HG02759 (cell line): ENCODE measurements around the gene STIM1.
"Not testable (repeated sequence)": the region's sequence is repeated elsewhere in the genome, so short reads cannot be mapped to it uniquely, and the experiment has no call there.

Experiments
- ATAC-seq: cut with Tn5 transposase; IDR thresholded peaks from one replicate; pipeline ENCODE4 v1.9.1; 2021; ENCODE audit warnings: mild to moderate bottlenecking, moderate library complexity; ENCODE audit not compliant: unreplicated experiment

The STIM1 gene

DNA sequence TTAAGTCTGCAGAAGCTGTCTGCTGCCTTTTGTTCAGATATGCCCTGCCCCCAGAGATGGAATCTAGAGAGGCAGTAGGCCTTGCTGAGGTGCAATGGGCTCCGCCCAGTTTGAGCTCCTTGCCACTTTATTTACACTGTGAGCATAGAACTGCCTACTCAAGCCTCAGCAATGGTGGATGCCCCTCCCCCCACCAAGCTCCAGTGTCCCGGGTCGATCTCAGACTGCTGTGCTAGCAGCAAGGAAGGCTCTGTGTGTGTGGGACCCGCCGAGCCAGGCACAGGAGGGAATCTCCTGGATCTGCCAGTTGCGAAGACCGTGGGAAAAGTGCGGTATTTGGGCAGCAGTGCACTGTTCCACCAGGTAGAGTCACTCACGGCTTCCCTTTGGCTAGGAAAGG lies 161.1 kb downstream of the STIM1 start:
- not testable (repeated sequence) for ATAC-seq

DNA sequence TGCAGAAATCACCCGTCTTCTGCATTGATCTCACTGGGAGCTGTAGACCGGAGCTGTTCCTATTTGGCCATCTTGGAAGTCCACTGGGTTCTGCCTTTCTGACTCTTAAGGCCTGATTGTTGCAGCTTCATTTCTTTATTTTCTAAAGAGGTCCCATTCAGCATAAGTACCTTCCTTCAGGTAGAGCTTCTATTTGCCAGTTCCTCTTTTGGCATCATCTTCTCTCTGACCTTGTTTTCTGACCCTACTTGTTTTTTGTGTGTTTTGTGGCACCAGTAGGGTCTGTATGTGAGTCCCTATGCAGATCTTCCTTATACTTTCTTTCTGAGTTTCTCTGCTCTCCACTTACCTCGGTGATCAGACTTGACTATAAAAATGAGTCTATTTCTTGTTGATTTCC lies 161.7 kb downstream of the STIM1 start:
- no peak for ATAC-seq

DNA sequence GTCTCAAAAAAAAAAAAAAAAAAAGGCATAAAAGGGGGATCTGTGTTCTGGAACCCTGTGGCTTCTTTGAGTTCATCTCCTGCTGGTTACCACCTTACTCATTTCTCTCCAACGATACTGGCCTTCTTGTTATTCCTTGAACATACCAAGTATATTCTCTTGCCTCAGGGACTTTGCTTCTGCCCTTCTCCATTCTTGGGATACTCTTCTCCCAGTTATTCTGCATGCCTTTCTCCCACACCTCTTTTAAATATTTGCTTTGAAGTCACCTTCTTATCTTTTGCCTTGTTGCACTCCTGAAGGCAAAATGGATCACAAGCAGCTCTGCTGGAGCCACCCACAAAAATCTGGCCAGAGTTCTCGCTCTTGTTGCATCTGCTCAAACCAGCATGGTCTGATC lies 163.2 kb downstream of the STIM1 start:
- ATAC-seq: no peak

DNA sequence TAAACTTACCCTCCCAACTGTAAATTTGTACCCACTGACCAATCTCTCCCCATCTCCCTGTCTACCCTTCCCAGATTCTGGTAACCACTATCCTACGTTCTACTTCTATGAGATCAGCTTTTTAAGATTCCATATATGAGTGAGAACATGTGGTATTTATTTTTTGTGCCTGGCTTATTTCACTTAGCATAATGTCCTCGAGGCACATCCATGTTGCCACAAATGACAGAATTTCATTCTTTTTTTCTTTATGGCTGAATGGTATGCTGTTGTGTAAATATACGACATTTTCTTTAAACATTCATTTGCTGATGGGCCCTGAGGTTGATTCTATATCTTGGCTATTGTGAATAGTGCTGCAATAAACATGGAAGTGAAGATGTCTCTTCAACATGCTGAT lies 164.4 kb downstream of the STIM1 start:
- ATAC-seq: no peak

DNA sequence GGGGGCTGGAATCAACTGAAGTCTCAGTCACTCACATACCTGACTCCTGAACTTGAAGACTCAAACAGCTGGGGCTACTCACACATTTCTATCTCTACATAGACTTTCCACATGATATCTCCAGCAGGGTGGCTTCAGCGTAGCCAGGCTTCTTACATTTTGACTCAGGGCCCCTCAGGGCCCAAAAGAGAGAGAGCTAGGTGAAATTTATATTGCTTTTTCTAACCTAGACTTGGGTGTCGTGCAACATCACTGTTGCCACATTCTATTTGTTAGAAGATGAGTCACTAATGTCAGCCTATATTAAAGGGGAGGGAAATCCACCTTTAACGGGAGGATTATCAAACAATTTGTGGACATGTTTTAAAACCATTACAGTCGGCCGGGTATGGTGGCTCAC lies 167.2 kb downstream of the STIM1 start:
- no peak for ATAC-seq

DNA sequence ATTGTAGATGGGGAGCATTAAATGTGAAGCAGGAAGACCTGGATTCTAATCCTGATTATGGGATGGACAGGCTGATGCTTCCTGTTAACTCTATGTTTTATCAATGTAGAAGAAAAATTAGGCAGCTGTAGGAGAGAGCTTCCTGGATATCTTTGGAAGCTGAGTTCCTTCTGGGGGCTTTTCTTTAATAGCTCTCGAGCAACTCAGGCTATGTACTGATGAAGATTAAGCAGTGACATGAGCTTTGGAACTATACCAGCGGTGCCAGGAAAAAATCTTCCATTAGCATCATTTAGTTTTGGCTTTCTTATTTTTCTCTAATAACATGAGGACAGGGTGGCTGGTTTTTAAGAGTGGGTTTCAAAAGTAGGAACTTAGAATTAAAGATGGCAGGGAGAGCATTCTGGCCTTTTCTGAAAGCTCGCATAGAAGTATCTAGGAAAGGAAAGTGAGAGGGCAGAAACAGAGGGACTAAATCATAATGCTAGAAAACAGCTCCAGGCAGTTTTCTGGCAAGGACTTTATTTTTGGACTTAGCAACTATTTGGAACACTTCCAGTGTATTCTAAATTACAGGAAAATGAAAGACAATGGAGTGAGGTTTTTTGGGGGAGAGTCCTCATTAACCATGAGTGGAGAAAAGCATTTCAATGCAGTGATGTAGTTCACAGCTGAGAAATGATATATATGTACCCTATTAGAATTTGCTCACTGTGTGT lies 169.9 kb downstream of the STIM1 start:
- ATAC-seq: no peak

DNA sequence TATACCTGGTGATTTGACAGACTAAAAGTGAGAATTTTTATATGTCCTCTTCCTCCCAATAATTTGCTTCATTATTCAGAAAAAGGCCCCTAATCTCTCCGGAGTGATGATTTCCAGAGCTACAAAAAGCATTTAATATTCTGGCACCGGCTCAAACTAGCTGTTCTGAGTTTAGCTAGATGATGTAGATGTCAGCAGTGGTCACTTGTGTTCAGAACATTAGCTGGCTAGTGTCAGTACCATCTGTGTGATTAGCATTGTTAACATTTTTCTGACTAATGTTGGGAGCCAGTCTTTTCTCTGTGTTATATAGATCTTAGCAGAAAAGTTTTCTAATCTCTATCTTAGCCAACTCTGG lies 170.5 kb downstream of the STIM1 start:
- no peak for ATAC-seq

DNA sequence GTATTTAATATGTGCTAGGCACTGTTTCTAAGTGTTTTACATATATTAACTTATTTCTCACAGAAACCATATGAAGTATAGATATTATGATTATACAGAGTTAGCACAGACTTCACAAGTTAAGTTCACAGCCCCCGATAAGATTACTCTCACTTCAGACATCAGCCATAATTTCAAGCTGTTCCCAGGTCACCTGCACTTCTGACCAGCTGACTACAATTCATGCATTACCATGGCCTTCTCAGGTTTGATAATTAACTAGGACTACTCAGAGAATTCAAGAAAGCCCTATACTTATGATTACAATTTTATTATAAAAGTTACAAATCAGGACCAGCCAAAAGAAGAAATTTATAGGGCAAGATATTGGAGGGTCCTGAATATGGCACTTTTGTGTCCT lies 170.9 kb downstream of the STIM1 start:
- ATAC-seq: no peak

DNA sequence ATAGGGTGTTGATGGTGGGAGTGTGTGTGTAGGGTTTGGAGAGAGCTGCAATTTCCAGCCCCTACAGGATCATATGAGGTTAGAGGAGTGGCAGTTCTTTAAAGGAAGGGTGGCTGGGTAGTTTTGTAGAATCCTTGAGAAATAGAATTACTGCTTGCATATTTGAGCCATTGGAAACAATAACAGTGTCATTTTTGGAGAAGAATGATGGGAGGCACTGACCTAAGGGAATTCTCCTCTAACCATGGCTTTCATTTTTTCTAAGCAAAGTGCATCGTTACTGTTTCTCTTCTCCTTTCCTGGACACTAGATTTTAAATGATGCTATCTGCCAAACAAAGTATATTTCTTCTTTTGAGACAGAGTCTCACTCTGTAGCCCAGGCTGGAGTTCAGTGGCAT lies 172.3 kb downstream of the STIM1 start:
- no peak for ATAC-seq

DNA sequence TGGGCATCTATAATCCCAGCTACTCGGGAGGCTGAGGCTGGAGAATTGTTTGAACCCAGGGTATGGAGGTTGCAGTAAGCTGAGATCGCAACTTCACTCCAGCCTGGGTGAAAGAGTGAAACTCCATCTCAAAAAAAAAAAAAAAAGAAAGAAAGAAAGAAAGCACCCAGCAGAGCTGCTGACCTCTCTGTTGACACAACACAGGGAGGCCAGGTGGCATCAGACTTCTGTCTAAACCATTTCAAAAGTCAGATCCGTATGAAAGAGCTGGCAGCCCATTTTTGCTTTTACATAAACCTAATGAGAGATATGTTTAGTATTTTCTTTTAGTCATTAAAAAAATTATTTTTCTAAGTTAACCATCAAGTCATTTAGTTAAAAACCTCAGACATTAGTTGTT lies 174.7 kb downstream of the STIM1 start:
- no peak for ATAC-seq

DNA sequence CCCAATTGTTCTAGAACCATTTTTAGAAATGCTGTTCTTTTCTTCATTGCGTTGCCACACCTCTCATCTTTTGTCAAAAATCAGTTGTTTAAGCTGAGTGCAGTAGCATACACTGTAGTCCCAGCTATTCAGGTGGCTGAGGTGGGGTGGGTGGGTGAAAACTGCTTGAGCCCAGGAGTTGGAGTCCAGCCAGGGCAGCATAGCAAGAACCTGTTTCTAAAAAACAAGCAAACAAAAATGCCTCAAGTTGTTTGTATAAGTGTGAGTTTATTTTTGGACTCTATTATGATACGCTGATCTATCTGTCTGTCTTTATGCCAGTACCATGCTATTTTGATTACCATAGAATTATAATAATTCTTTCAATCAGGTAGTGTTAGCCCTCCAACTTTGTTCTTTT lies 176.6 kb downstream of the STIM1 start:
- ATAC-seq: no peak

DNA sequence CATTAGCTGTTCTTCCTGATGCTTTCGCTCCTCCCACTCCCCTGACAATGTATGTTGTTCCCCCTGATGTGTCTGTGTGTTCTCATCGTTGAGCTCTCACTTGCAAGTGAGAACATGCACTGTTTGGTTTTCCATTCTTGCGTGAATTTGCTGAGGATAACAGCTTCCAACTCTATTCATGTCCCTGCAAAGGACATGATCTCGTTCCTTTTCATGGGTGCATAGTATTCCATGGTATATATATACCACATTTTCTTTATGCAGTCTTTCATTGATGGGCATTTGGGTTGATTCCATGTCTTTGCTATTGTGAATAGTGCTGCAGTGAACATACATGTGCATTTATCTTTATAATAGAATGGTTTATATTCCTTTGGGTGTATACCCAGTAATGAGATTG lies 180.5 kb downstream of the STIM1 start:
- no peak for ATAC-seq

DNA sequence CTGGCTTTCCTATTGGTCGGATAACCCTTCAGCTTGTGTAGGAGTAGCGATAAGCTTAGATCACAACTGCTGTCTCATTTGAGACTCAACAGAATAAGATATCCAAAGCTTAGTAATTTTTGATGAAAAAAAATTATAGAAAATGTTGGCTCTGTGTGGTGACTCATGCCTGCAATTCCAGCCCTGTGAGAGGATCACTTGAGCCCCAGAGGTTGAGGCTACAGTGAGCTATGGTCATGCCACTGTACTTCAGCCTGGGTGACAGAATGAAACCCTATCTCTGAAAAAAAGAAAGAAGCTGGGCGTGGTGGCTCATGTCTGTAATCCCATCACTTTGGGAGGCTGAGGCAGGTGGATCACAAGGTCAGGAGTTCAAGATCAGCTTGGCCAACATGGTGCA lies 183.5 kb downstream of the STIM1 start:
- no peak for ATAC-seq

DNA sequence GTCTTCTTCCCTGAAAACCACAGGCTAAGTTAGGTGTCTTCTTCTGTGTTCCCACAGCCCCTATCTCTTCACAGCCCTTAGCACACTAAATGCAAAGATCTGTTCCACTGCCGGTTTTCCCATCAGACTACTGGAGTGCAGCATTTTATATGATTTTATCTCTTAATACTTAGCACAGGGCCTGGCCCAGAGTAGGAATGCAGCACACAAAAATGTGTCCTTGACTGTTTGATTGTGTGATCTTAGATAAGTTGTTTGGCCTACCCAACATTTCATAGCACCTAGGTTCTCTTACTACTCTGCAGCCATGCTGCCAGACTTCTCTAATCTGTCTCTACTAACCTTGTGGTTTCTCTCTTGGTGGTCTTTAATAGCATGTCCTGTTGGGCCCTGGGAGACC lies 185.0 kb downstream of the STIM1 start:
- no peak for ATAC-seq

DNA sequence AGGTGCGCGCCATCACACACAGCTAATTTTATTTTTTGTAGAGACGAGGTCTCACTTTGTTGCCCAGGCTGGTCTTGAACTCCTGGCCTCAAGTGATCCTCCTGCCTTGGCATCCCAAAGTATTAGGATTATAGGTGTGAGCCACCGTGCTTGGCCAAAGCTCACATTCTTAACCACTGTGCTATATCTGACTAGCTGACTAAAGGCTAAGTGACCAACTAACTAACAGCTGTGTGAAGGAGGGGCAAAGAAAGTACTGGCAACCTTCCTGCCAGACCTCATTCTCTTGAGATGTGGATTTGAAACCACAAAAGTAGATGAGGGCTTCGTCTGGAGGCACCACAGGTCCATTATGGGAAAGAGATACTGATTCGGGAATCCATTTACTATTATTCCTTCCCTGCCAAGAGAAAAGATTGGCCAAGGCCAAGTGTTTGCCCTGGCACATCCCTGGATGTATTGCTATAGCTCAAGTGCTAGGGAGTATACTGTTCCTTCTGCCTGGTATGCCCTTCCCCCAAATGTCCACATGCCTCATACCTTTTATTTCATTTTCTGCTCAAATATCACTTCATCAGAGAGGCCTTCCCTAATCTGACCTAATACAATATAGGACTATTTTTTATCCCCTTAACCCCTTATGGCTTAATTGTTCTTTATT lies 186.4 kb downstream of the STIM1 start:
- no peak for ATAC-seq

DNA sequence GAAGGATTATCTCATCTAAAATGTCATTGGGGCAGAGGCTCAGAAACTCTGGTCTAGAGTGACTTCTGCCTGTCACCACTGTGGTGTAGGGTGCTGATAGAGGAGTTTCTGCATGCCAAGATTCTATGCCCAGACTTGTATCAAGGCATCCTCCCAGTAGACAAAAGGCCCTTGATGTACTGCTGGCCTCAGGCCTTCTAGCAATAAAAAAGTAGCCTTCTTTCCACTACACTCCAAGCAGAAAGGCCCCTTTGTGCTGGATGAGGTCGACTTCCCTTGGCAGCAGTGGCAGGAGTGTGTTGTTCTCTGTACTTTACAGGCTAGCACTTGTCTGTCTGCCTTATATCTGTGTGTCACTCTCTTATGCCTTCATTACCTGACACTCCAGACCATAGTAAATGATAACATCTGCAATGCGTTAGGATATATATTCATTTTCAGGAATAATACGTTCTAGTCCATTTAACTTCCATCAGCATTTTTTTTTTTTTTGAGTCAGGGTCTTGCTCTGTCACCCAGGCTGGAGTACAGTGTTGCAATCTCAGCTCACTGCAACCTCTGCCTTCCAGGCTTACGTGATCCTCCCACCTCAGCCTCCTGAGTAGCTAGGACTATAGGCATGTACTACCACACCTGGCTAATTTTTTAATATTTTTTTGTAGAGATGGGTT lies 189.6 kb downstream of the STIM1 start:
- no peak for ATAC-seq

DNA sequence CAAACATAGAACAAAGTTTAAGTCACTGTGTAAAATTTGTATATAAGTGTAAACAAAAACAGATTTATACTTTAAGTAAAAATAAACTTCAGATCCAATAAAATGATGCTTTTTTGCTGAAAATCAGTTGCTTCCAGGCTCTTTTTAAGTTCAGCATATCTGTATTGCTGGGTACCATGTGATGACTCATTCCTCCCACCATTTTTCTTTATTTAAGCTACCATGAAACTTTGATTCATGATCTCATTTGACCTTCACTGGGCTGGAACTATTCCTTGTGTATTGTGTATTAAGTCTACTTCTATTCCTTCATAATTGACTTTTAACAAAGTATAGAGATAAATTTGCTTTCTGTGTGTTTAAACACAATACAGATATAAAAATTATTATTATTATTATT lies 192.9 kb downstream of the STIM1 start:
- no peak for ATAC-seq

DNA sequence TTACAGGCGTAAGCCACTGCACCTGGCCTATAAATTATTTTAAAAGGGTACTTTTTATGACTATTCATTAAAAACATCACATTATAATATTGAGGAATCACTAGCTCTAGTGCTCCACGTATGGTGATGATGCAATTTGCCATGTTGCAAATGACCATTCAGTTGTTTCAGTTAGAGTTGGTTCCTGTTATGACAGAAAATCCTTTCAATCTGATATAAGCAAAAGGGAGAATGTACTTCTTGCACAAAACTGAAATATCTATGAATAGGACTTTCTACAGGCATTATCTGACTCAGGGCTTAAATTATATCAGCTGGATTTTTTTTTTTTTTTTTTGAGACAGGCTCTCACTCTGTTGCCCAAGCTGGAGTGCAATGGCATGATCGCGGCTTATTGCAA lies 193.5 kb downstream of the STIM1 start:
- ATAC-seq: no peak

DNA sequence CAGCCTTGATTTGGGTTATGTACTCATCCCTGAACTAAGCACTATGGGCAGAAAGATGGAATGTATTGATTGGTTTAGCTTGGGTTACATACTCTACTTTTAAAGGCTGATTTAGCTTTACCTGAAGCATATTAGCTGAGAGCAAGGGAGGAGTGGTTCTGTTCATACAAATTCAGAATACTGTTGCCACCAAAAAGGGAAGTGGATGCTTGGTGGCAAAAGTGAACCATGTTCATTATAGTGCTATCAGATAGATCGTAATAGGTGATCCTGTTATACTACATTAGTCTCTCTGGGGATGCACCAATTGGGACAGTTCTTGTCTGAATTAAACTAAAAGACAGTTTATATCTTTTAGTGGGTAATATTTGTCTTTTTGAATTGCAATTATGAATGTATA lies 194.7 kb downstream of the STIM1 start:
- no peak for ATAC-seq

DNA sequence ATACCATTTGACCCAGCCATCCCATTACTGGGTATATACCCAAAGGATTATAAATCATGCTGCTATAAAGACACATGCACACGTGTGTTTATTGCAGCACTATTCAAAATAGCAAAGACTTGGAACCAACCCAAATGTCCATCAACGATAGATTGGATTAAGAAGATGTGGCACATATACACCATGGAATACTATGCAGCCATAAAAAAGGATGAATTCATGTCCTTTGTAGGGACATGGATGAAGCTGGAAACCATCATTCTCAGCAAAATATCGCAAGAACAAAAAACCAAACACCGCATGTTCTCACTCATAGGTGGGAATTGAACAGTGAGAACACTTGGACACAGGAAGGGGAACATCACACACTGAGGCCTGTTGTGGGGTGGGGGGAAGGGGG lies 197.7 kb downstream of the STIM1 start:
- not testable (repeated sequence) for ATAC-seq

DNA sequence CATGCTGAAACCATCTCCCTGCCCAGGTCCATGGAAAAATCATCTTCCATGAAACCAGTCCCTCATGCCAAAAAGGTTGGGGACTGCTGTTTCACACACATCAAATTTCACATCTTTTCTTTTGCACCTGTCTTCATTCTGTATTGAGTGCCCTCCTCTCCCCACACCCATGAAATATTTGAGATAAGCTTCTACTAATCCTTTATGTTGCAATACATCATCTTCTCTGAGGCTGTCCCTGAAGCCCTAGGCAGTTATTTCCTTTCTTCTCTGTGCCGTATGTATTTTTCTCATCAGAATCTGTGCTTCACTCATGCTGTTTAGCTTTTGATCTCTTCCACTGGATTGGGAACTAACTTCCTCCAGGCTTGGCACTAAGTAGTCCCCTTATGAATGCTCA lies 199.2 kb downstream of the STIM1 start:
- no peak for ATAC-seq

DNA sequence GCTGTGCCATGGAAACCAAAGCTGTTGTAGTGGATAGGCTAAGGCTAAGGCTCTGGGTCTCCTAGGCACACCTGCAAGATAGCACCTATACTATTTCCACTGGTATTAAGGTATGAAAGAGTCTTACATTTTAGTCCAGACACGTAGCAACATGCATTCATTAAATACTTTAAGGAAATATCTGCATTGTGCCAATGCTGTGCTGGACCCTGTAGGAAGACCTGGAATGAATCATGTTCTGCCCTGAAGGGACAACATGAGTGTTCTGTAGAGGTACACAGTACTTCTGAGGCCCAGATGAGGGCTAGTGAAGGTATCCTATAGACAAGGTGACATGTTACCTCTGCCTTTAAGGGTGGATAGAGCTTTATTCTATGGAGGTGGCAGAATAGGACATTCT lies 204.0 kb downstream of the STIM1 start:
- ATAC-seq: no peak
